Duodenal mucosa (tissue), 2 donors: ENCODE measurements around the gene RNF121.
"Not testable (repeated sequence)": the region's sequence is repeated elsewhere in the genome, so short reads cannot be mapped to it uniquely, and the experiment has no call there.

Experiments
- H3K27ac ChIP-seq: one replicate; pipeline ENCODE4 v1.7.0; 2013; ENCODE audit warnings: low read depth, low read length
- H3K27me3 ChIP-seq, 2 donors: one replicate each; pipeline ENCODE4 v1.7.0; 2013; ENCODE audit warnings: low read length in 2 of 2, control low read depth in 1 of 2; ENCODE audit not compliant: insufficient read depth in 2 of 2, control insufficient read depth in 1 of 2
- H3K36me3 ChIP-seq, 2 donors: one replicate each; pipeline ENCODE4 v1.7.0; 2013; ENCODE audit warnings: low read length in 2 of 2, control low read depth in 1 of 2; ENCODE audit not compliant: insufficient read depth in 2 of 2, control insufficient read depth in 1 of 2
- H3K4me1 ChIP-seq, 2 donors: one replicate each; pipeline ENCODE4 v1.7.0; 2013; ENCODE audit warnings: low read length in 2 of 2, control low read depth in 1 of 2; ENCODE audit not compliant: insufficient read depth in 2 of 2, control insufficient read depth in 1 of 2
- H3K4me3 ChIP-seq, 2 donors: one replicate each; pipeline ENCODE4 v1.7.0; 2013; ENCODE audit warnings: low read length in 2 of 2, low read depth in 1 of 2
- H3K9ac ChIP-seq, 2 donors: one replicate each; pipeline ENCODE4 v1.7.0; 2013; ENCODE audit warnings: low read length in 2 of 2, low read depth in 1 of 2
- H3K9me3 ChIP-seq, 2 donors: one replicate each; pipeline ENCODE4 v1.7.0; 2013; ENCODE audit warnings: low read length in 2 of 2, control low read depth in 1 of 2; ENCODE audit not compliant: control insufficient read depth in 1 of 2

The RNF121 gene

DNA sequence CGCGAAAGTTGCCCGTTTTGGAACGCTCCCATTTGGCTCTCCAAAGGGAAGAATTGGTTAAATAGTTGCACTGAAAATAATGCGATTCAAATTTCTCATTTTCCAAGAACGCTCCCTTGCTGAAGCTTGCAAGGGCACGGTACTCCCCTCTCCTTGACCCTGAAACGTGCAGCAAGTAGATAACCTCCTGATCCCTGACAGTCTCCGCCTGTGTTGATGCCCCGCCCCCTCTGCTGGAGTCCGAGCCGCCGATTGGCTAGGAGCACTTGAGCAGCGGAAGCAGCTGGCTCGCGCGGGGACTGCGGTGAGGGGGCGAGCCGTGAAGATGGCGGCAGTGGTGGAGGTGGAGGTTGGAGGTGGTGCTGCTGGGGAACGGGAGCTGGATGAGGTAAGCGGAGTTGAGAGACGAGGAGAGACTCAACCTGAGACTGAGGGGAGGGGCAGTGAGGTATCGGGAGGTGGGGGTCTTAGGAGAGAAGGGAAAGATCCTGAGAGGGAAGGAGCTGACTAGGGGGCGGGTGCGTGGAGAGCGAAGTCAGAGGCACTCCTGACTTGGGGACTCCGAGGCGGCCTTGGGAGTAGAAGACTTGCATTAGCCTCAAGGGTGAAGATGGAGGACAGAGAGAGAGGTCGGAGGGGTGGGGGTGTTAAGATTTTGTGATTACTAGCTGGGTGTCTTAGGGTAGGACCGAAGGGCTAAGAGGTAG is at the start of gene RNF121:
RNF121 (plus strand) TSS at position 310 of the 707 bp plus-strand sequence; CDS start at position 326, 16 bp downstream.
- Histone ChIP-seq H3K9me3 (no peaks in the 10 kb centered on the region), H3K27ac (peak within 1 kb of the TSS; percentile 72), H3K9ac (peak within 1 kb of the TSS; percentile 73 to 84), H3K4me1 (peaks cover 33 to 42% of the 10 kb centered on the region in 2 donors), H3K36me3 (peaks cover 0 to 2% of the 10 kb centered on the region in 2 donors), H3K27me3 (no peaks in the 10 kb centered on the region), H3K4me3 (peak within 1 kb of the TSS; percentile 95 to 97)

DNA sequence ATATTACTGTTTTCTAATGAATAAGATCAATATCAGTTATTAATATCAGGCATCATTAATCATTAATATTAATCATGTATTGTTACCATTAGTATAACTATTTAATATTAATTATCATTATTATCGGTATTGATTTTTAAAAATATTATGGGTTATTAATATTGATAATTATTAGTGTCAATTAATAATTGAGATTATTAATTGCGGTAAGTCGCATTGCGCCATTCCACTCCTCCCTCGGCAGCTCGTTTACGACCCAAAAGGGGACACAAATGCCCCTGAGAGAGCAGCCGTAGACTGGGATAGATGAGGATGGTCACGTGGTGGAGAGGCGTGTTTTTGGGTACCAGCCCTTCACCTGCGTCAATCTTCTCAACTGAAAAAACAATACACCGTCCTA is 43.0 kb upstream of the RNF121 start:
- H3K9ac ChIP-seq, H3K36me3 ChIP-seq, H3K9me3 ChIP-seq, H3K27me3 ChIP-seq, H3K4me1 ChIP-seq, H3K27ac ChIP-seq, H3K4me3 ChIP-seq: not testable (repeated sequence)

DNA sequence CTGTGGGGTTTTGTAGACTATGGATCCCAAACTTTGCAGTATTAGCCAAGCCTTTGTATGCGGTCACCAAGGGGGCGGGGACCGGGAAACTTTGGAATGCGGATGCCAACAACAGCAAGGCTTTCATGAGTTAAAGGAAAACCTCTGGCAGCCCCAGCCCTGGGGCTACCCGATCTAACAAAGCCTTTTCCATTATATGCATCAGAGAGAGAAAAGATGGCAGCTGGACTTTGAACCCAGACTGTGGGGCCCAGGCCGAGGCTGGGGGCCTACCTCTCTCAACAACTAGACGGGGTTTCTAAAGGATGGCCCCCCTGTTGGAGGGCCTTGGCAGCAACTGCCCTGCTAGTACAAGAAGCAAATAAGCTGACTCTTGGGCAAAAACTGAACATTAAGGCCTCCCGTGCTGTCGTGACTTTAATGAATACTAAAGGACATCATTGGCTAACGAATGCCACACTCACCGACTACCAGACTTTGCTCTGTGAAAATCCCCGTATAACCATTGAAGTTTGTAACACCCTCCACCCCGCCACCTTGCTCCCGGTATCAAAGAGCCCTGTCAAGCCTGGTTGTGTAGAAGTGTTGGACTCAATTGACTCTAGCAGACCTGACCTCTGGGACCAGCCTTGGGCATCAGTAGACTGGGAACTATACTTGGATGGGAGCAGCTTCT is 40.4 kb upstream of the RNF121 start:
- H3K9me3 ChIP-seq, H3K9ac ChIP-seq, H3K27ac ChIP-seq, H3K36me3 ChIP-seq, H3K4me3 ChIP-seq, H3K4me1 ChIP-seq, H3K27me3 ChIP-seq: not testable (repeated sequence)

DNA sequence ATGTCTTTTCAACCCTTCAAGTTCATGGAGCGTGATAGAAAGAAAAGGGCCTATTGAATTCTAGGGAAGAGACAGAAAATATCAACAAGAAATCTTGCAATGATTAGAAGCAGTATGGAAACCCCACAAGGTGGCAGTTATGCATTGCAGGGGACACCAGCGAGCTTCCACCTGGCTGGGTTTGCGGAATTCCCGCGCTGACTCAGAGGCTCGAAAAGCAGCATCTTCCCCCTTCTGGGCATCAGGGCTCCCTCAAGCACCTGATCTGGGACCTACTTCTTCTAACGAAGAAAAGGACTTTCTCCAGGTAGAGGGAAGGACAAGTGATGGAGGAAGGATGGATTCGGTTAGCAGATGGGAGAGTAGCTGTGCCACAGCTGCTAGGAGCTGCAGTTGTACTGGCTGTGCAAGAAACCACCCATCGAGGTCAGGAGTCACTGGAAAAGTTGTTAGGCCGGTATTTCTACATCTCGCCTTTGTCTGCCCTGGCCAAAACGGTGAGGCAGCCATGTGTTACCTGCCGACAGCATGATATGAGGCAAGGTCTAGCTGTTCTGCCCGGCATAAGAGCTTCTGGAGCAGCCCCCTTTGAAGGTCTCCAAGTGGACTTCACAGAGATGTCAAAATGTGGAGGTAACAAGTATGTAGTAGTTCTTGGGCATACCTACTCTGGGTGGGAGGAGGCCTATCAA is 39.5 kb upstream of the RNF121 start:
- H3K27ac ChIP-seq, H3K9ac ChIP-seq, H3K36me3 ChIP-seq, H3K27me3 ChIP-seq, H3K4me3 ChIP-seq, H3K4me1 ChIP-seq, H3K9me3 ChIP-seq: not testable (repeated sequence)

DNA sequence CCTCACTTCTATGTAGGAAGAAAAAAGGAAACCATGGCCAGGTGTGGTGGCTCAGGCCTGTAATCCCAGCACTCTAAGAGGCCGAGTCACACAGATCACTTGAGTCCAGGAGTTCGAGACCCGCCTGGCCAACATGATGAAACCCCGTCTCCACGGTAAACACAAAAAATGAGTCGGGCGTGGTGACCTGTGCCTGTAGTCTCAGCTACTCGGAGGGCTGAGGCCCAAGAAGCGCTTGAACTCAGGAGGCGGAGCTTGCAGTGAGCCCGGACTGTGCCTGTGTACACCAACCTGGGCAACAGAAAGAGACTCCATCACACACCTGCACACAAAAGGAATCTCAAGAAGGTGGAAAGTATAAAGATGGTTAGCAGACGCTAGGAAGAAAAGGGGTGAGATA is 32.9 kb upstream of the RNF121 start:
- H3K4me1 ChIP-seq: no peaks in the 10 kb centered on the region
- no peak overlapping the region for H3K9ac ChIP-seq
- H3K9me3 ChIP-seq: no peaks in the 10 kb centered on the region
- no peak overlapping the region for H3K4me3 ChIP-seq
- no peaks in the 10 kb centered on the region for H3K36me3 ChIP-seq
- H3K27ac ChIP-seq: no peak overlapping the region
- H3K27me3 ChIP-seq: no peaks in the 10 kb centered on the region

DNA sequence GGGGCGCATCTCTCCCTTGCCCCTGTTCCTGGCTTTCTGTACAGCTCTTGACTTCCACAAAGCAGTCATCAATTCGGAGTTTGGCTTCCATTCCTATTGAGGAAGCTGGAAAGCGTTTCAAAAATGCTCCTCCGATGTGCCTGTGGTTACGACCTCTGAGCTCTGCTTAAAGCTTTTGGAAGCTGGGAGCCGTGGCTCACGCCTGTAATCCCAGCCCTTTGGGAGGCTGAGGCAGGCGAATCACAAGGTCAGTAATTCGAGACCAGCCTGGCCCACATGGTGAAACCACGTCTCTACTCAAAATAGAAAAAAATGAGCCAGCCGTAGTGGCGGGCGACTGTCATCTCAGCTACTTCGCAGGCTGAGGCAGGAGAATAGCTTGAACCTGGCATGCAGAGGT is 27.7 kb upstream of the RNF121 start:
- not testable (repeated sequence) for H3K27ac ChIP-seq, H3K9me3 ChIP-seq, H3K4me1 ChIP-seq, H3K36me3 ChIP-seq, H3K27me3 ChIP-seq, H3K9ac ChIP-seq, H3K4me3 ChIP-seq

DNA sequence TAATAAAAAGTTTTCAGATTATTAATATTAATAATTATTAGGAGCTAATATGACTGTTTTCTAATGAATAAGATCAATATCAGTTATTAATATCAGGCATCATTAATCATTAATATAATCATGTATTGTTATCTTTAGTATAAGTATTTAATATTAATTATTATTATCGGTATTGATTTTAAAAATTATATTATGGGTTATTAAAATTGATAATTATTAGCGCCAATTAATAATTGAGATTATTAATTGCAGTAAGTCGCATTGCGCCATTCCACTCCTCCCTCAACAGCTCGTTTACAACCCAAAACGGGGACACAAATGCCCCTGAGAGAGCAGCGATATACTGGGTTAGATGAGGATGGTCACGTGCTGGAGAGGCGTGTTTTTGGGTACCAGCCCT is 20.6 kb upstream of the RNF121 start:
- Histone ChIP-seq H3K9me3 (no peaks in the 10 kb centered on the region), H3K4me3 (no peak overlapping the region), H3K4me1 (no peaks in the 10 kb centered on the region), H3K9ac (no peak overlapping the region), H3K27me3 (no peaks in the 10 kb centered on the region), H3K36me3 (peaks cover 0 to 16% of the 10 kb centered on the region in 2 donors), H3K27ac (no peak overlapping the region)

DNA sequence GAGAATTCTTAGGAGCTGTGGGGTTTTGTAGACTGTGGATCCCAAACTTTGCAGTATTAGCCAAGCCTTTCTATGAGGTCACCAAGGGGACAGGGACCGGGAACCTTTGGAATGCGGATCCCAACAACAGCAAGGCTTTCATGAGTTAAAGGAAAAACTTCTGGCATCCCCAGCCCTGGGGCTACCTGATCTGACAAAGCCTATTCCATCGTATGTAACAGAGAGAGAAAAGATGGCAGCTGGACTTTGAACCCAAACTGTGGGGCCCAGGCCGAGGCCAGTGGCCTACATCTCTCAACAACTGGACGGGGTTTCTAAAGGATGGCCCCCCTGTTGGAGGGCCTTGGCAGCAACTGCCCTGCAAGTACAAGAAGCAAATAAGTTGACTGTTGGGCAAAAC is 18.1 kb upstream of the RNF121 start:
- not testable (repeated sequence) for H3K4me3 ChIP-seq

DNA sequence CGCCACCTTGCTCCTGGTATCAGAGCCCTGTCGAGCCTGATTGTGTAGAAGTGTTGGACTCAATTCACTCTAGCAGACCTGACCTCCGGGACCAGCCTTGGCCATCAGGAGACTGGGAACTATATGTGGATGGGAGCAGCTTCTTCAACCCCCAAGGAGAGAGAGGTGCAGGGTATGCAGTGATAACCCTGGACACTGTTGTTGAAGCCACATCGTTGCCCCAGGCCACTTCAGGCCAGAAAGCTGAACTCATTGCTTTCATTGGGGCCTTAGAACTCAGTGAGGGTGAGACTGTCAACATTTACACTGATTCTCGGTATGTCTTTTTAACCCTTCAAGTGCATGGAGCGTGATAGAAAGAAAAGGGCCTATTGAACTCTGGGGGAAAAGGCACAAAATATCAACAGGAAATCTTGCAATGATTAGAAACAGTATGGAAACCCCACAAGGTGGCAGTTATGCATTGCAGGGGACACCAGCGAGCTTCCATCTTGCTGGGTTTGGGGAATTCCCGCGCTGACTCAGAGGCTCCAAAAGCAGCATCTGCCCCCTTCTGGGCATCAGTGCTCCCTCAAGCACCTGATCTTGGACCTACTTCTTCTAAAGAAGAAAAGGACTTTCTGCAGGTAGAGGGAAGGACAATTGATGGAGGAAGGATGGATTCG is 17.4 kb upstream of the RNF121 start:
- H3K9me3 ChIP-seq, H3K4me1 ChIP-seq, H3K27ac ChIP-seq, H3K9ac ChIP-seq, H3K27me3 ChIP-seq, H3K4me3 ChIP-seq: not testable (repeated sequence)
- peaks cover 6 to 32% of the 10 kb centered on the region in 2 donors for H3K36me3 ChIP-seq

More for the DNA sequence above, 18.1 kb upstream of the RNF121 start:
- H3K9ac ChIP-seq, H3K27me3 ChIP-seq, H3K4me1 ChIP-seq, H3K9me3 ChIP-seq, H3K27ac ChIP-seq: not testable (repeated sequence)
- peaks cover 5 to 25% of the 10 kb centered on the region in 2 donors for H3K36me3 ChIP-seq

DNA sequence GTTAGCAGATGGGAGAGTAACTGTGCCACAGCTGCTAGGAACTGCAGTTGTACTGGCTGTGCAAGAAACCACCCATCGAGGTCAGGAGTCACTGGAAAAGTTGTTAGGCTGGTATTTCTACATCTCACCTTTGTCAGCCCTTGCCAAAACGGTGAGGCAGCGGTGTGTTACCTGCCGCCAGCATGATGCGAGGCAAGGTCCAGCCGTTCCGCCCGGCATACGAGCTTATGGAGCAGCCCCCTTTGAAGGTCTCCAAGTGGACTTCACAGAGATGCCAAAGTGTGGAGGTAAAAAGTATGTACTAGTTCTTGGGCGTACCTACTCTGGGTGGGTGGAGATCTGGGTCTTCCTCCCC is 16.9 kb upstream of the RNF121 start:
- not testable (repeated sequence) for H3K9me3 ChIP-seq, H3K9ac ChIP-seq, H3K27ac ChIP-seq, H3K27me3 ChIP-seq, H3K4me3 ChIP-seq, H3K4me1 ChIP-seq
- H3K36me3 ChIP-seq: peaks cover 6 to 36% of the 10 kb centered on the region in 2 donors
